K562 (cell line): ENCODE data around the gene CRPPA. TPM values are rescaled to one million over a fixed set of nuclear protein-coding genes. Genes with fewer than 3 reads are reported as not detected.

Experiments
- ATAC-seq: fragments of 200-7000 bp; cut with Tn5 transposase; 3 replicates; pipeline ENCODE4 v1.9.1; 2020; ENCODE audit warnings: moderate library complexity
- BruUV-seq: library from RNA; stranded (reverse); fragments of 400-500 nt; replicated peaks from 2 replicates; lab custom pipeline; 2021; lab: Mats Ljungman, UMichigan
- CTCF ChIA-PET: fragments of 300-600 bp; formaldehyde crosslinking; extraction: SDS; loops from one replicate; lab custom pipeline; 2021; ENCODE audit warnings: low intra/inter-chr PET ratio; lab: Yijun Ruan, JAX
- POLR2A ChIA-PET: fragments of 300-600, 350-650 bp; sonication (Branson Sonifier 250); formaldehyde crosslinking; extraction: SDS; loops from one replicate; lab custom pipeline; 2021; ENCODE audit warnings: antibody characterized with exemption, inconsistent platforms; lab: Yijun Ruan, JAX
- DNase-seq, 4 experiments: peaks; one replicate each; pipeline versions ENCODE4 v3.0.0 to v3.0.0-alpha.2; 2011 to 2018; ENCODE audit warnings: low spot score in 3 of 4, mixed read lengths in 3 of 4; ENCODE audit errors: extremely low read depth in 1 of 4
- FAIRE-seq: peaks from 2 replicates; lab custom pipeline; 2011; peaks lifted over from hg19 to GRCh38; lab: Jason Lieb, UNC
- H2AFZ ChIP-seq: 2 replicates; pipeline ENCODE4 v1.6.0; 2011; ENCODE audit warnings: low read depth, low read length, control low read depth, inconsistent platforms
- H3K27ac ChIP-seq: fragments of 200-600 bp; 3 replicates; pipeline ENCODE4 v1.8.0; 2011; ENCODE audit warnings: low read depth, mild to moderate bottlenecking, control low read depth, inconsistent platforms, low read length, moderate library complexity, mixed read lengths; ENCODE audit errors: extremely low read depth
- H3K27me3 ChIP-seq, 2 experiments: fragments of 300-600 bp in 1 of 2; 2 replicates in 1 of 2; 3 replicates in 1 of 2; pipeline versions ENCODE4 v1.6.0 to v1.8.0; 2011; ENCODE audit warnings: inconsistent platforms in 2 of 2, low read length in 2 of 2, mild to moderate bottlenecking in 1 of 2, mixed read lengths in 1 of 2, moderate library complexity in 1 of 2; ENCODE audit not compliant: control insufficient read depth in 2 of 2, insufficient read depth in 2 of 2
- H3K36me3 ChIP-seq: fragments of 300-600 bp; 3 replicates; pipeline ENCODE4 v1.8.0; 2011; ENCODE audit warnings: mild to moderate bottlenecking, low read length, inconsistent platforms; ENCODE audit not compliant: control insufficient read depth, insufficient read depth
- H3K4me1 ChIP-seq, 2 experiments: fragments of 200-600 bp in 1 of 2; replicated peaks in 1 of 2; 2 replicates in 1 of 2; 3 replicates in 1 of 2; pipeline versions ENCODE4 v1.5.1 to v1.8.0; 2011; ENCODE audit warnings: inconsistent platforms in 2 of 2, low read length in 2 of 2, mild to moderate bottlenecking in 1 of 2, mixed read lengths in 1 of 2, moderate library complexity in 1 of 2; ENCODE audit not compliant: control insufficient read depth in 2 of 2, insufficient read depth in 2 of 2
- H3K4me2 ChIP-seq: 2 replicates; pipeline ENCODE4 v1.6.1; 2011; ENCODE audit warnings: low read length, control low read depth, inconsistent platforms, mixed read lengths; ENCODE audit not compliant: insufficient read depth
- H3K4me3 ChIP-seq: fragments of 200-600 bp; sonication (generic), shearing (Covaris generic); 2 replicates; pipeline ENCODE4 v1.5.1; 2016; ENCODE audit warnings: control low read depth, inconsistent platforms
- H3K79me2 ChIP-seq: fragments of 200-600 bp; 3 replicates; pipeline ENCODE4 v1.8.0; 2011; ENCODE audit warnings: low read length, inconsistent platforms; ENCODE audit not compliant: control insufficient read depth, insufficient read depth
- H3K9ac ChIP-seq, 2 experiments: 2 replicates each; pipeline versions ENCODE4 v1.6.0 to v1.6.1; 2011; ENCODE audit warnings: low read depth in 2 of 2, low read length in 2 of 2, control low read depth in 1 of 2, inconsistent platforms in 1 of 2, mild to moderate bottlenecking in 1 of 2, mixed read lengths in 1 of 2; ENCODE audit not compliant: insufficient read depth in 1 of 2
- H3K9me1 ChIP-seq: one replicate; pipeline ENCODE4 v1.6.0; 2011; ENCODE audit warnings: inconsistent platforms, mild to moderate bottlenecking, low read length, moderate library complexity; ENCODE audit not compliant: control insufficient read depth, insufficient read depth
- H3K9me3 ChIP-seq: replicated peaks from 2 replicates; pipeline ENCODE4 v1.5.1; 2011; ENCODE audit warnings: low read depth, low read length, inconsistent platforms; ENCODE audit not compliant: control insufficient read depth, insufficient read depth
- H4K20me1 ChIP-seq: replicated peaks from 2 replicates; pipeline ENCODE4 v1.6.1; 2011; ENCODE audit warnings: low read length, inconsistent platforms, mixed read lengths; ENCODE audit not compliant: control insufficient read depth, insufficient read depth
- CBX1 ChIP-seq: sonication (generic); IDR thresholded peaks from 2 replicates; pipeline ENCODE4 v1.6.1; 2016; ENCODE audit warnings: antibody characterized with exemption, low read depth, mild to moderate bottlenecking
- CEBPG ChIP-seq, 3 experiments: fragments of 200-800 bp in 1 of 3; sonication (Bioruptor generic) in 1 of 3; sonication (generic) in 1 of 3; formaldehyde crosslinking in 1 of 3; IDR thresholded peaks in 2 of 3; conservative IDR thresholded peaks in 1 of 3; 2 replicates each; pipeline versions ENCODE4 v1.6.1 to v1.8.0; 2016 to 2022; ENCODE audit warnings: missing compliant biosample characterization in 2 of 3, missing genetic modification characterization in 2 of 3, mild to moderate bottlenecking in 1 of 3, missing genetic modification reagents in 1 of 3
- FIP1L1 ChIP-seq: fragments of 200-400 bp; formaldehyde crosslinking; IDR thresholded peaks from 2 replicates; pipeline ENCODE4 v1.6.1; 2018; ENCODE audit warnings: mild to moderate bottlenecking, low read depth, low read length; ENCODE audit not compliant: poor library complexity, severe bottlenecking
- FOXP1 ChIP-seq: sonication (generic); formaldehyde crosslinking; IDR thresholded peaks from 2 replicates; pipeline ENCODE4 v1.8.0; 2022; ENCODE audit warnings: mild to moderate bottlenecking, missing genetic modification reagents
- HMG20A ChIP-seq: fragments of 450-650 bp; formaldehyde crosslinking; conservative IDR thresholded peaks from 2 replicates; pipeline ENCODE4 v1.4.0; 2020; ENCODE audit warnings: mild to moderate bottlenecking, mixed read lengths
- RBM15 ChIP-seq: fragments of 200-400 bp; formaldehyde crosslinking; IDR thresholded peaks from 2 replicates; pipeline ENCODE4 v1.6.1; 2018; ENCODE audit warnings: mild to moderate bottlenecking, low read length, moderate library complexity; ENCODE audit not compliant: insufficient read depth
- SNRNP70 ChIP-seq: fragments of 200-400 bp; formaldehyde crosslinking; optimal IDR thresholded peaks from 2 replicates; pipeline ENCODE3; 2017; ENCODE audit warnings: low read depth, low read length
- WGBS: fragments of 100-300 bp; shearing (Covaris generic); methylation state at CpG from one replicate; pipeline ENCODE4 v1.1.6; 2016; ENCODE audit warnings: low coverage, mixed read lengths; ENCODE audit not compliant: insufficient coverage; ENCODE audit errors: missing lambda C conversion rate; 5-methylcytosine and 5-hydroxymethylcytosine counted together
- in situ Hi-C: fragments of 300-500 bp; cut with MboI; formaldehyde crosslinking; loops from 4 replicates; pipeline ENCODE4 v1.15.0; 2018; ENCODE audit warnings: inconsistent platforms, mixed read lengths
- intact Hi-C: fragments of 100-400 bp; cut with micrococcal nuclease; formaldehyde crosslinking; loops from 2 replicates; pipeline ENCODE4 v1.14.2; 2022
- polyA plus RNA-seq, 8 experiments: library from polyadenylated mRNA; depleted of rRNA in 4 of 8; stranded (reverse) in 5 of 8; unstranded in 3 of 8; fragments of >200 nt; fragmentation: Nextera tagmentation in 2 of 8; fragmentation: Illumina TruSeq in 1 of 8; extraction: Ambion mirVana in 2 of 8; extraction: Trizol in 1 of 8; gene quantifications; 2 replicates each; pipeline versions ENCODE4 v1.2.1 to v1.2.3, GENCODE V29; 2011 to 2014; ENCODE audit warnings: inconsistent platforms in 1 of 8, missing spikeins in 1 of 8
- total RNA-seq, 7 experiments: library from RNA; depleted of rRNA in 6 of 7; stranded (reverse); fragments of >200 nt in 6 of 7; fragmentation: Illumina TruSeq in 2 of 7; extraction: Trizol in 2 of 7; gene quantifications; 2 replicates each; pipeline versions ENCODE4 v1.2.1 to v1.2.3, GENCODE V29; 2011 to 2021; ENCODE audit warnings: low replicate concordance in 1 of 7
- TF ChIP-seq, protein P1 (sequence below): sonication (generic); formaldehyde crosslinking; IDR thresholded peaks from 2 replicates; pipeline ENCODE4 v1.8.1; 2023; ENCODE audit warnings: mild to moderate bottlenecking, missing genetic modification reagents
- TF ChIP-seq, protein P2 (sequence below), 3 experiments: fragments of 200-800 bp in 1 of 3; sonication (Bioruptor generic) in 1 of 3; sonication (generic) in 1 of 3; formaldehyde crosslinking in 1 of 3; IDR thresholded peaks; 2 replicates each; pipeline versions ENCODE4 v1.6.1 to v1.8.0; 2016 to 2022; ENCODE audit warnings: mild to moderate bottlenecking in 2 of 3, missing compliant biosample characterization in 2 of 3, missing genetic modification characterization in 2 of 3, missing genetic modification reagents in 1 of 3
- TF ChIP-seq, protein P3 (sequence below): fragments of 200-800 bp; sonication (Bioruptor generic); IDR thresholded peaks from 2 replicates; pipeline ENCODE4 v1.6.1; 2016; ENCODE audit warnings: missing genetic modification characterization, missing compliant biosample characterization

Gene CRPPA
- total and polyA plus RNA-seq, 9 of the 15 experiments (the other 6 are each of a cell fraction or from before 2014, with no cell fraction given), result 3.9 to 14.4 (median 7.8) TPM

DNA sequence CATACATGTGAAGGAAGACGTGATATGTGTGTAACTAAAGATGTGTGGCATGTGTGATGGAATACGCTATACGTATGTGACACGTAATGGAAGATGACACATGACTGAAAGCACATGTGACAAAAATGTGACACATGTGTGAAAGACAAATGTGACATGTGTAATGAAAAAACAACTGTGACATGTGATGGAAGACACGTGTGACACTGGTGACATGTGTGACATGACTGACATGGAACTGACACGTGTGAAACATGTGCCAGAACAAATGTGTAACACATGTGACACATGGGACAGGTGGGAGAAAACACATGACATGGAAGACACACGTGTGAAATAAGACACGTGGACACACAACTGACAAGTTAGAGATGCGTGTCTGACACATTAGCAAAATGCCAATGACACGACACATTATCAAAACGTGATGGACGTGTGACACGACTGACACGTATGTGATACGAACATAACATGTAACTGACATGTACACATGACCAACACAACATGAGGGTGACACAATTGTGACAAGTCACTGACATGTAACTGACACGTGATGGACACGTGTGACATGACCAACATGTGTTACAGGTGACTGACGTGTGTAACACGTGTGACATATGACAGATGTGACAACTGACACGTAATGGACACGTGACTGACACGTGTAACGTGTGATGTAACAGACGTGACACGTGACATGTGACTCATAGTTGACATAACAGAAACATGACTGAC lies 24.4 kb downstream of the CRPPA start:
- Histone ChIP-seq H3K9ac (no peak overlapping the region), H3K4me2 (no peak overlapping the region), H3K27ac (no peak overlapping the region; the same call in 2 of the 3 replicates), H3K9me3 (peaks cover 56% of the 10 kb centered on the region), H3K9me1 (no peaks in the 10 kb centered on the region), H3K4me1 (no peaks in the 10 kb centered on the region), H3K36me3 (peaks cover 60% of the 10 kb centered on the region), H3K79me2 (no peaks in the 10 kb centered on the region), H3K27me3 (no peaks in the 10 kb centered on the region; a peak in 1 of 5 replicates), H4K20me1 (no peaks in the 10 kb centered on the region), H2AFZ (no peak overlapping the region), H3K4me3 (no peak overlapping the region)
- no TSS peak for BruUV-seq
- ChIA-PET CTCF (no interaction called here), POLR2A (no interaction called here)
- in situ Hi-C loops (no loop called here), intact Hi-C loops (no loop called here)
- DNase-seq (no peak), ATAC-seq (no peak), FAIRE-seq (peak; percentile 19)
- 91% methylated on average over 25 of the region's 25 CpGs for WGBS
- TF ChIP-seq HMG20A, result no peak
- TF ChIP-seq, protein P1, sequence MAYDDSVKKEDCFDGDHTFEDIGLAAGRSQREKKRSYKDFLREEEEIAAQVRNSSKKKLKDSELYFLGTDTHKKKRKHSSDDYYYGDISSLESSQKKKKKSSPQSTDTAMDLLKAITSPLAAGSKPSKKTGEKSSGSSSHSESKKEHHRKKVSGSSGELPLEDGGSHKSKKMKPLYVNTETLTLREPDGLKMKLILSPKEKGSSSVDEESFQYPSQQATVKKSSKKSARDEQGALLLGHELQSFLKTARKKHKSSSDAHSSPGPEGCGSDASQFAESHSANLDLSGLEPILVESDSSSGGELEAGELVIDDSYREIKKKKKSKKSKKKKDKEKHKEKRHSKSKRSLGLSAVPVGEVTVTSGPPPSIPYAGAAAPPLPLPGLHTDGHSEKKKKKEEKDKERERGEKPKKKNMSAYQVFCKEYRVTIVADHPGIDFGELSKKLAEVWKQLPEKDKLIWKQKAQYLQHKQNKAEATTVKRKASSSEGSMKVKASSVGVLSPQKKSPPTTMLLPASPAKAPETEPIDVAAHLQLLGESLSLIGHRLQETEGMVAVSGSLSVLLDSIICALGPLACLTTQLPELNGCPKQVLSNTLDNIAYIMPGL (CRISPR knock-in tag), result 0 out of 2 replicates have a peak, but pooled peaks have one; percentile 44
- peak; percentile 64; the same call in 1 of the 2 replicates for TF ChIP-seq FOXP1 (CRISPR knock-in tag)
- no peak for TF ChIP-seq FIP1L1
- TF ChIP-seq RBM15, result no peak
- TF ChIP-seq, protein P2, sequence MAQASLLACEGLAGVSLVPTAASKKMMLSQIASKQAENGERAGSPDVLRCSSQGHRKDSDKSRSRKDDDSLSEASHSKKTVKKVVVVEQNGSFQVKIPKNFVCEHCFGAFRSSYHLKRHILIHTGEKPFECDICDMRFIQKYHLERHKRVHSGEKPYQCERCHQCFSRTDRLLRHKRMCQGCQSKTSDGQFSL (CRISPR knock-in tag; IDR thresholded peaks at IDR 0.05), result peak; percentile 43; the same call in 1 of the 2 replicates
- TF ChIP-seq, protein P2 (tag; IDR thresholded peaks at IDR 0.05), result no peak
- TF ChIP-seq CBX1, result peak; percentile 15; the same call in 1 of the 2 replicates
- TF ChIP-seq, protein P3, sequence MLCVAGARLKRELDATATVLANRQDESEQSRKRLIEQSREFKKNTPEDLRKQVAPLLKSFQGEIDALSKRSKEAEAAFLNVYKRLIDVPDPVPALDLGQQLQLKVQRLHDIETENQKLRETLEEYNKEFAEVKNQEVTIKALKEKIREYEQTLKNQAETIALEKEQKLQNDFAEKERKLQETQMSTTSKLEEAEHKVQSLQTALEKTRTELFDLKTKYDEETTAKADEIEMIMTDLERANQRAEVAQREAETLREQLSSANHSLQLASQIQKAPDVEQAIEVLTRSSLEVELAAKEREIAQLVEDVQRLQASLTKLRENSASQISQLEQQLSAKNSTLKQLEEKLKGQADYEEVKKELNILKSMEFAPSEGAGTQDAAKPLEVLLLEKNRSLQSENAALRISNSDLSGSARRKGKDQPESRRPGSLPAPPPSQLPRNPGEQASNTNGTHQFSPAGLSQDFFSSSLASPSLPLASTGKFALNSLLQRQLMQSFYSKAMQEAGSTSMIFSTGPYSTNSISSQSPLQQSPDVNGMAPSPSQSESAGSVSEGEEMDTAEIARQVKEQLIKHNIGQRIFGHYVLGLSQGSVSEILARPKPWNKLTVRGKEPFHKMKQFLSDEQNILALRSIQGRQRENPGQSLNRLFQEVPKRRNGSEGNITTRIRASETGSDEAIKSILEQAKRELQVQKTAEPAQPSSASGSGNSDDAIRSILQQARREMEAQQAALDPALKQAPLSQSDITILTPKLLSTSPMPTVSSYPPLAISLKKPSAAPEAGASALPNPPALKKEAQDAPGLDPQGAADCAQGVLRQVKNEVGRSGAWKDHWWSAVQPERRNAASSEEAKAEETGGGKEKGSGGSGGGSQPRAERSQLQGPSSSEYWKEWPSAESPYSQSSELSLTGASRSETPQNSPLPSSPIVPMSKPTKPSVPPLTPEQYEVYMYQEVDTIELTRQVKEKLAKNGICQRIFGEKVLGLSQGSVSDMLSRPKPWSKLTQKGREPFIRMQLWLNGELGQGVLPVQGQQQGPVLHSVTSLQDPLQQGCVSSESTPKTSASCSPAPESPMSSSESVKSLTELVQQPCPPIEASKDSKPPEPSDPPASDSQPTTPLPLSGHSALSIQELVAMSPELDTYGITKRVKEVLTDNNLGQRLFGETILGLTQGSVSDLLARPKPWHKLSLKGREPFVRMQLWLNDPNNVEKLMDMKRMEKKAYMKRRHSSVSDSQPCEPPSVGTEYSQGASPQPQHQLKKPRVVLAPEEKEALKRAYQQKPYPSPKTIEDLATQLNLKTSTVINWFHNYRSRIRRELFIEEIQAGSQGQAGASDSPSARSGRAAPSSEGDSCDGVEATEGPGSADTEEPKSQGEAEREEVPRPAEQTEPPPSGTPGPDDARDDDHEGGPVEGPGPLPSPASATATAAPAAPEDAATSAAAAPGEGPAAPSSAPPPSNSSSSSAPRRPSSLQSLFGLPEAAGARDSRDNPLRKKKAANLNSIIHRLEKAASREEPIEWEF (CRISPR knock-in tag), result no peak
- peak; percentile 78 for TF ChIP-seq CEBPG (CRISPR knock-in tag; IDR thresholded peaks at IDR 0.05)
- TF ChIP-seq CEBPG (tag; conservative IDR thresholded peaks at IDR 0.05 in 1 of 2, IDR thresholded peaks at IDR 0.05 in 1 of 2), result no peak
- no peak for TF ChIP-seq SNRNP70
